Body of pancreas (tissue), 4 donors: ENCODE data around the gene CFLAR. TPM values are rescaled to one million over a fixed set of nuclear protein-coding genes. Genes with fewer than 3 reads are reported as not detected.

Source experiments
- ATAC-seq: fragments of 150-250 bp; one replicate; pipeline ENCODE4 v1.9.1; 2016
- DNase-seq, 4 donors: peaks; one replicate each; pipeline ENCODE4 v3.0.0-alpha.2; 2019
- H3K27ac ChIP-seq, 4 donors: fragments of 200-600 bp; sonication (generic); 1 replicate in 3 of 4; 2 replicates in 1 of 4; pipeline versions ENCODE4 v1.5.1 to v1.6.1; 2016 to 2019; ENCODE audit warnings: mild to moderate bottlenecking in 1 of 4, mixed read lengths in 1 of 4, moderate library complexity in 1 of 4
- H3K27me3 ChIP-seq, 2 donors: fragments of 200-600 bp; sonication (generic); one replicate each; pipeline ENCODE4 v1.6.0; 2016; ENCODE audit warnings: mild to moderate bottlenecking in 1 of 2
- H3K36me3 ChIP-seq, 2 donors: fragments of 200-600 bp; sonication (generic); replicated peaks in 1 of 2; 2 replicates each; pipeline ENCODE4 v1.5.1; 2016; ENCODE audit warnings: low read depth in 2 of 2; ENCODE audit not compliant: insufficient read depth in 1 of 2
- H3K4me1 ChIP-seq: fragments of 200-600 bp; sonication (generic); one replicate; pipeline ENCODE4 v1.6.0; 2016
- H3K4me3 ChIP-seq, 2 donors: fragments of 200-600 bp; sonication (generic); 1 replicate in 1 of 2; 2 replicates in 1 of 2; pipeline ENCODE4 v1.5.1; 2016 to 2019
- H3K9me3 ChIP-seq, 3 donors: fragments of 200-600 bp; sonication (generic); 1 replicate in 2 of 3; 2 replicates in 1 of 3; pipeline ENCODE4 v1.5.1; 2016
- POLR2A ChIP-seq, 3 donors: fragments of 450-650 bp; IDR thresholded peaks; one replicate each; pipeline ENCODE4 v1.6.1; 2016; ENCODE audit warnings: antibody characterized with exemption in 3 of 3, mild to moderate bottlenecking in 2 of 3
- WGBS, 2 donors: methylation state at CpG; one replicate each; pipeline ENCODE4 v1.1.5; 2017; 5-methylcytosine and 5-hydroxymethylcytosine counted together
- intact Hi-C: fragments of 100-400 bp; cut with DNase I; formaldehyde crosslinking; loops from one replicate; pipeline ENCODE4 v1.15.1; 2023
- total RNA-seq, 2 donors: library from RNA; depleted of rRNA; stranded (reverse); fragments of >200 nt; gene quantifications; one replicate each; pipeline ENCODE4 v1.1.0, GENCODE V29; 2016
- TF ChIP-seq, protein P1 (sequence below), 7 experiments: fragments of 450-650 bp in 4 of 7; fragments of 200-600 bp in 3 of 7; sonication (generic) in 3 of 7; IDR thresholded peaks; one replicate each; pipeline ENCODE4 v1.5.1; 2016 to 2019; ENCODE audit warnings: antibody characterized with exemption in 7 of 7

The CFLAR gene
- total RNA-seq, 2 donors from 2014 or later: 83.3 to 113 TPM

DNA sequence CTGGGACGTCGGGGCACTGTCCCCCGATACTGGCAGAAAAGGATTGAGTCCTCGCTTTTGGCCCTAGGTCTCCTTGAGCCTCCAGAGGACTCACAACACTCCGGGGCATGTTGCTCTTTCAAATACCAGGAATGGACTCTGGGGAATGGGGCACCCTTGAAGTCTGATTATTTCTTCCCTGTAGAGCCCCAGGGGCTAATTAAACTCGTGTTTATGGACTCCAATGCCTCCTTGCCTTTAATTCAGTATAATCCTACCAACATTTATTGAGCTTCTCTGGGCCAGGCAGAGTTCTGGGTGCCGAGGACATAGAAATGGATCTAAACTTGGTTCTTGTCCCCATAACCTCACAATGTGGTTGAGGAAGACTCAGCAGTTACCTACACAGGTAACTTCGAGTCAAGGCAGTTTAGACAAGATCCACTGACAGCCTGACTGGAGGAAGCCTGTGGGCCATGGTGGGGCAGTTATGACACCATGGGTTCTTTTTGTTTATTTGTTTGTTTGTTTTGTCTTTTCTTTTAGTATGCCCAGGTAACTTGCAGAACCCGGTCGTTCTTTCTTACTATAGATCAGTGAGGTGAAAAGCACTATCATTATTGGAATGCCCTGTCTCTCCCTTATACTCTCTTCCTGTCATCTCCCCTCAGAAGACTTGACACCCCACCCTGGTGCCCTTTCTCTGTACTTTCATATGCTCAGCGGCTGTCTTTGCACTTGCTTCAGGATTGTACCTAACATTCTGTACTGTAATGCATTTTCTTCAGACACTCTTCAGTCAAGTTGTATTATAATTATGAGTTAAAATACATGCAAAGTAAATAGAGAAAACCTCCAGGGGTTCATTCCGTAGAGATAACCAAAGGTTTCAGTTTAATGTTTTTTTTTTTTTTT is 3.2 kb downstream of the CFLAR start:
- Histone ChIP-seq H3K4me1 (peaks cover 65% of the 10 kb centered on the region), H3K9me3 (no peaks in the 10 kb centered on the region), H3K27ac (peak overlapping the region; percentile 90 to 100 (median 99)), H3K4me3 (peak overlapping the region; percentile 2 to 51), H3K27me3 (no peaks in the 10 kb centered on the region), H3K36me3 (no peaks in the 10 kb centered on the region)
- ATAC-seq (peak; percentile 2), DNase-seq (peak in 1 of 4 donors; percentile 46)
- TF ChIP-seq POLR2A (IDR thresholded peaks at IDR 0.05): no peak
- TF ChIP-seq, protein P1, sequence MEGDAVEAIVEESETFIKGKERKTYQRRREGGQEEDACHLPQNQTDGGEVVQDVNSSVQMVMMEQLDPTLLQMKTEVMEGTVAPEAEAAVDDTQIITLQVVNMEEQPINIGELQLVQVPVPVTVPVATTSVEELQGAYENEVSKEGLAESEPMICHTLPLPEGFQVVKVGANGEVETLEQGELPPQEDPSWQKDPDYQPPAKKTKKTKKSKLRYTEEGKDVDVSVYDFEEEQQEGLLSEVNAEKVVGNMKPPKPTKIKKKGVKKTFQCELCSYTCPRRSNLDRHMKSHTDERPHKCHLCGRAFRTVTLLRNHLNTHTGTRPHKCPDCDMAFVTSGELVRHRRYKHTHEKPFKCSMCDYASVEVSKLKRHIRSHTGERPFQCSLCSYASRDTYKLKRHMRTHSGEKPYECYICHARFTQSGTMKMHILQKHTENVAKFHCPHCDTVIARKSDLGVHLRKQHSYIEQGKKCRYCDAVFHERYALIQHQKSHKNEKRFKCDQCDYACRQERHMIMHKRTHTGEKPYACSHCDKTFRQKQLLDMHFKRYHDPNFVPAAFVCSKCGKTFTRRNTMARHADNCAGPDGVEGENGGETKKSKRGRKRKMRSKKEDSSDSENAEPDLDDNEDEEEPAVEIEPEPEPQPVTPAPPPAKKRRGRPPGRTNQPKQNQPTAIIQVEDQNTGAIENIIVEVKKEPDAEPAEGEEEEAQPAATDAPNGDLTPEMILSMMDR (IDR thresholded peaks at IDR 0.05): no peak
- intact Hi-C loops: no loop called here
- 6 to 11% methylated on average over 12 of the region's 12 CpGs for WGBS, 2 donors

DNA sequence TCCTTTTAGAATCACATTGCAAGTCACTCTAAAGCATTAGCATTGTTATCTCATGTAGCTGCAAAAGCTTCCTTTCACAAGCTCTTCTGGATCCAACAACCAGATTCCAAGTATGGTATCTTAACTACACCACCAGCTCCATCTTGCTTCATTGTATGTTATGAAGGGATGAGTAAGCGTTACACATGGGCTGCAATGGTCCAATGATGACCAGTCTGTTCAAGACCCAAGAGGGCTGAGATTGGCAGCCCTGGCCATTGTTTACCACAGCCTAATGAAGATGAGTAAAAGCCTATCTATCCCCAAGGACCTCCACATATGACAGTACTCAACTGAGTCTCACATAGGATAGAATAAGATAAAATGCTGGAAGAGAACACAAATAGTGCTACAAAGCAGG is 6.3 kb downstream of the CFLAR start:
- TF ChIP-seq, protein P1 (IDR thresholded peaks at IDR 0.05): no peak
- TF ChIP-seq POLR2A (IDR thresholded peaks at IDR 0.05): no peak
- Histone ChIP-seq H3K4me1 (peaks cover 79% of the 10 kb centered on the region), H3K4me3 (no peak overlapping the region), H3K27me3 (no peaks in the 10 kb centered on the region), H3K27ac (peak overlapping the region in 3 of 4 donors; percentile 77 to 100 (median 78)), H3K9me3 (no peaks in the 10 kb centered on the region), H3K36me3 (no peaks in the 10 kb centered on the region)
- no peak for ATAC-seq
- DNase-seq: no peak
- 94 to 100% methylated on average over 1 of the region's 1 CpG for WGBS, 2 donors
- intact Hi-C loops: no loop called here

DNA sequence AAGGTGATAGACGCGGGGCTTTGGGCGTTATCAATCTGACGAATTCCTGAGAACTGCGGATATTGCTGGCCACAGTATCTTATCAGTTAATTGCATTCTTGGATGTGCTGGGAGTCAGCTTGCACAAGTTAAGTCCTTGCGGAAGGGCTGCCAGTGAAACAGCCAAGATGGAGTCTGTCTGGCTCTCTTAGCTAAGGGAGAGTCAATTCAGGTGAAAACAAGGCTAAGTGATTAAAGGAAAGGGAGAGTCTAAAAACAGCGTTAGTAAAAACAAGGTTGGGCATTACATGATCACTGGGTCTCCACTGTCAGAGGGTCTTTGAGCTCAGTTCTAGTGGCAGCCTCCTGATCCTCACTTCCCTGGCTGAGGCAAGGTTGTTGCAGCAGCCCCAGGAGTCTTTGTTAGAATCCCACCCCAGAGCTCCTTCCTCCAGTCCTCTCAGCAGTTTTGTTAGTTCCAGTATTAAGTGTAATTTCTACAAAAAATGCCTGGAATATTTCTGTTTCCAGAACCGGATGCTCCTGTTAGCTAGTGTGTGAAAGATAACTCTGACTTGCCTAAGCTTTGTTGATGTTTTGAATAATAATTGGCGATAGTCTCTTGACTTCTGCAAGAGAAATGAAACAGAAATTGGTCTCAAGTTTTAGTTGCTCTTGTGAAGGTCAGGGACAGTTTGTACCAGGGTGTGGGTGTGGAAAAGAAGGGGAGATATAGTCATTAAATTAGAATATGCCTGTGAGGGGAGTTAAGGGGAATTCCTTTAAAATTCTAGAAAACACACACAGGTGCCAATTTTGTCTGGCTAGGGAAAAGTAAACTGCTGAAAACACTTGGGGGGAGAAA is 10.6 kb downstream of the CFLAR start:
- 5 to 9% methylated on average over 9 of the region's 9 CpGs for WGBS, 2 donors
- Histone ChIP-seq H3K4me3 (no peak overlapping the region), H3K9me3 (no peaks in the 10 kb centered on the region), H3K36me3 (no peaks in the 10 kb centered on the region), H3K27ac (peak overlapping the region; percentile 46 to 100 (median 78)), H3K4me1 (peaks cover 92% of the 10 kb centered on the region), H3K27me3 (no peaks in the 10 kb centered on the region)
- no peak for DNase-seq
- TF ChIP-seq, protein P1 (IDR thresholded peaks at IDR 0.05): no peak
- no peak for TF ChIP-seq POLR2A (IDR thresholded peaks at IDR 0.05)
- intact Hi-C loops: no loop called here
- peak; percentile 16 for ATAC-seq

DNA sequence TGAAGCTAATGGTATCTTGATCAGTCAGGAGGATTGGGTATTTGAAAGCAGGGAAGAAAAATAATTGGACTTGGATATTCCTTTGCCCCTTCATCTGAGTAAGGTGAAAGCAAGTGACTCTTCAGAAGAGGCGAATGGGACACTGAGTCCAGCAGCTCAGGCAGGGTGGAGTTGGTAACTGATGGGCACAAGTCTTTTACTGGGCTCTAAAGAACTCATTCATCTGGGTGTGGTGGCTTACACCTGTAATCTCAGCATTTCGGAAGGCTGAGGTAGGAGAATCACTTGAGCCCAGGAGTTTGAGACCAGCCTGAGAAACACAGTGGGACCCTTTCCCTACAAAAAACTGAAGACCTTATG is 11.2 kb downstream of the CFLAR start:
- H3K27me3 ChIP-seq: no peaks in the 10 kb centered on the region
- WGBS, 2 donors: 58 to 60% methylated on average over 2 of the region's 2 CpGs
- H3K9me3 ChIP-seq: no peaks in the 10 kb centered on the region
- DNase-seq (no peak), ATAC-seq (no peak)
- H3K4me1 ChIP-seq: peaks cover 91% of the 10 kb centered on the region
- intact Hi-C loops: no loop called here
- TF ChIP-seq POLR2A (IDR thresholded peaks at IDR 0.05): no peak
- TF ChIP-seq, protein P1 (IDR thresholded peaks at IDR 0.05): no peak
- H3K36me3 ChIP-seq: no peaks in the 10 kb centered on the region
- H3K4me3 ChIP-seq: no peak overlapping the region
- peak overlapping the region; percentile 34 to 100 (median 78) for H3K27ac ChIP-seq
